Immature natural killer cell (primary cell): ENCODE measurements around the gene OR8J1. TPM values are rescaled to one million over a fixed set of nuclear protein-coding genes. Genes with fewer than 3 reads are reported as not detected.

Source experiments
- polyA plus RNA-seq, 3 donors: library from polyadenylated mRNA; unstranded; fragments of 300-500 nt; fragmentation: Illumina TruSeq; gene quantifications; one replicate each; pipeline ENCODE4 v1.2.3, GENCODE V29; 2021

The OR8J1 gene
- polyA plus RNA-seq, 3 donors from 2014 or later = not detected

Other genes with a start within 250 kb of the OR8J1 start
- gene OR8H3, start 231.9 kb upstream of the OR8J1 start, polyA plus RNA-seq = not detected
- gene OR8J3, start 214.1 kb upstream of the OR8J1 start, polyA plus RNA-seq = not detected
- not detected for gene OR8K5, start 194.0 kb upstream of the OR8J1 start, polyA plus RNA-seq
- not detected for gene OR5J2, start 177.7 kb upstream of the OR8J1 start, polyA plus RNA-seq
- gene OR5T2, start 120.0 kb upstream of the OR8J1 start, polyA plus RNA-seq = not detected
- not detected for gene OR5T3, start 102.0 kb upstream of the OR8J1 start, polyA plus RNA-seq
- not detected for gene OR5T1, start 80.1 kb upstream of the OR8J1 start, polyA plus RNA-seq
- not detected for gene OR8H1, start 62.0 kb upstream of the OR8J1 start, polyA plus RNA-seq
- not detected for gene OR8K3, start 39.1 kb upstream of the OR8J1 start, polyA plus RNA-seq
- gene OR8K1, start 8.3 kb upstream of the OR8J1 start, polyA plus RNA-seq = not detected
- gene OR8U1, start 21.3 kb downstream of the OR8J1 start, polyA plus RNA-seq = not detected
- not detected for gene OR5AL1, start 58.4 kb downstream of the OR8J1 start, polyA plus RNA-seq
- not detected for gene OR5M3, start 119.1 kb downstream of the OR8J1 start, polyA plus RNA-seq
- not detected for gene OR5M8, start 137.1 kb downstream of the OR8J1 start, polyA plus RNA-seq
- gene OR5M11, start 189.0 kb downstream of the OR8J1 start, polyA plus RNA-seq = not detected
- not detected for gene OR5M10, start 223.4 kb downstream of the OR8J1 start, polyA plus RNA-seq